Activated CD4-positive, alpha-beta memory T cell treated with anti-CD3 and anti-CD28 coated beads for 36 hours (primary cell): ENCODE results near the gene TANC1. TPM values are rescaled to one million over a fixed set of nuclear protein-coding genes. Genes with fewer than 3 reads are reported as not detected.
A peak's percentile ranks its signal among the peaks of the same experiment; 100 is the strongest.

Experiments used
- CTCF ChIA-PET: fragments of 350-600 bp; sonication (Branson Sonifier 250); formaldehyde crosslinking; loops from one replicate; lab custom pipeline; 2021; ENCODE audit warnings: antibody characterized with exemption, inconsistent platforms; lab: Charles Lee
- POLR2A ChIA-PET: fragments of 350-600 bp; sonication (Branson Sonifier 250); formaldehyde crosslinking; loops from one replicate; lab custom pipeline; 2021; ENCODE audit warnings: antibody characterized with exemption; lab: Charles Lee
- DNase-seq: peaks from one replicate; pipeline ENCODE4 v3.0.0-alpha.2; 2020
- H3K27ac Mint-ChIP-seq: one replicate; pipeline ENCODE4 v1.8.0; 2021; ENCODE audit warnings: mixed read lengths
- H3K27me3 Mint-ChIP-seq: one replicate; pipeline ENCODE4 v1.8.0; 2021; ENCODE audit warnings: mixed read lengths
- H3K36me3 Mint-ChIP-seq: one replicate; pipeline ENCODE4 v1.8.0; 2021; ENCODE audit warnings: mixed read lengths
- H3K4me1 Mint-ChIP-seq: one replicate; pipeline ENCODE4 v1.8.0; 2021; ENCODE audit warnings: low read depth, mixed read lengths
- H3K4me3 Mint-ChIP-seq: one replicate; pipeline ENCODE4 v1.8.0; 2021; ENCODE audit warnings: mild to moderate bottlenecking, mixed read lengths
- H3K9me3 Mint-ChIP-seq: one replicate; pipeline ENCODE4 v1.8.0; 2021; ENCODE audit warnings: mixed read lengths
- intact Hi-C: fragments of 100-400 bp; cut with micrococcal nuclease; formaldehyde crosslinking; loops from one replicate; pipeline ENCODE4 v1.15.1; 2023
- total RNA-seq, 2 experiments: library from RNA; stranded (reverse); gene quantifications; one replicate each; pipeline ENCODE4 v1.2.3, GENCODE V29; 2021

The TANC1 gene
- total RNA-seq, 2 experiments from 2014 or later = 0.63 to 0.86 TPM

DNA sequence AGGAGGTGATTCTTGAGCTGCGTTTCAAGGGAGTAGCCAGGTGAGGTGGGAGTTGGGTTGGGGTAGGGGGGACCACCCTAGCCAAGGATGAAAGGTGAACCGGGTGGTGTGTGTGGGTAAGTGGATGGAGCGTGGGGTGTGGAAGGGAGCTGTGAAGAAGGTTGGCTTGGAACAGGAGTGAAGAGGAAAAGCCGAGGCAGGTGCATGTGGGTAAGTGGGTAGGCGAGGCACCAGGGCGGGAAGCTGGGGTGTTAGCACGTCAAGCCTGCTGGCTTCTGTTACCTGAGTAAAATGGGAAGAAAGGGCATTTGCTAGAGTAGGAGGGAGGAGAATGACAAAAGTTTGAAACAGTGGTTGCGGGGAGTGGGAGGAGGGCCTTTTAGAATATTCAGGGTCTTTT lies 31.6 kb downstream of the TANC1 start:
- Mint-ChIP-seq H3K4me1 (peaks cover 3% of the 10 kb centered on the region), H3K9me3 (peaks cover 4% of the 10 kb centered on the region), H3K4me3 (no peak overlapping the region), H3K27ac (no peak overlapping the region), H3K27me3 (no peaks in the 10 kb centered on the region), H3K36me3 (no peaks in the 10 kb centered on the region)
- intact Hi-C loops = no loop called here
- CTCF ChIA-PET = no interaction called here
- POLR2A ChIA-PET = no interaction called here
- DNase-seq = no peak

DNA sequence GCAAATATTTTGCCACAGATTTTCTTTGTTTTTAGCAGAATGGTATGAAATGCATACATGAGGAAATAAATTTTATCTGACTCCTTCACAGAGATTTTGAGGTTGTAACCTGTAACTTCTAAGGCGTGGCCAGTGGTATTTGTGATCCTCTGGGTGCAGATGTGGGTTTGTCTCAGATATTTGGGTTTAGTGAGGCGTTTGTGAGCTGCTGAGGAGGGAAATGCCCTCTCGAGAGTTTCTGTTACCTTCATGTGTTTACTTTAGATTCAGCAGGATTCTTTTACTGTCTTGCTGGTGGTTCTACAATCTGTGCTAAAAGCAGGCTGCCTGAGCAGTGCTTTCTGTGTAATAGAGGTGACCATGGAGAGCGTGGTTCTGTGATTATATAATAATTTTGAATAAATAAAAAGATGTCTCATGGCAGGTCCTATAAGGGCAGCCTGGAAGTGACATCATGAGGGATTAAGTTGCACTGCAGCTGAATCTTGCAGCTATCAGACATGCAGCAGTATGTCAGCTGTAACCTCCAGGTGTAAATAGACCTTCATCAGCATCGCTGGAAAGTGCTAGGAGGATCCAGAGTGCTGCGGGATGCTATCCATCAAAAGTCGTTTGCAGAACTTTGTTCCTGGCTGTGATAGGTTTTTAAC lies 34.1 kb downstream of the TANC1 start:
- POLR2A ChIA-PET = no interaction called here
- CTCF ChIA-PET = no interaction called here
- Mint-ChIP-seq H3K4me1 (peaks cover 3% of the 10 kb centered on the region), H3K4me3 (no peak overlapping the region), H3K9me3 (peaks cover 4% of the 10 kb centered on the region), H3K27ac (no peak overlapping the region), H3K27me3 (no peaks in the 10 kb centered on the region), H3K36me3 (no peaks in the 10 kb centered on the region)
- intact Hi-C loops = no loop called here
- no peak for DNase-seq

DNA sequence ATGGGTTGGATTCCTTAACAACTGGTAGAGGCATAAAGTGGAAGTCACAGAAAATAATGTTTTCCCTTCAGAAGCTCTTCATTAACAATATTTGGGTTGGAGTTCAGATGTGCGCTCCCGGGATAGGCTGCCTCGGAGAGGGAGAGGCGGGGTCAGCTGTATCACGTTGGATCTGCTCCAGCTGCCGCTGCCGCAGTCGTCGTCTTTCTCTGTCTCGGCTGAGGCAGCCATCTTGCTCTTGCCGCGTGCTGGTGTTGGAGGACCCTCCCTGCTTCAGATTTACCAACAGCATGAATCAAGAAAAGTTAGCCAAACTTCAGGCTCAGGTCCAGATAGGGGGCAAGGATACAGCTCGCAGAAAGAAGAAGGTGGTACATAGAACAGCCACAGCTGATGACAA lies 35.1 kb downstream of the TANC1 start:
- no peaks in the 10 kb centered on the region for H3K27me3 Mint-ChIP-seq
- intact Hi-C loops = no loop called here
- CTCF ChIA-PET = no interaction called here
- peaks cover 4% of the 10 kb centered on the region for H3K9me3 Mint-ChIP-seq
- DNase-seq = no peak
- H3K4me1 Mint-ChIP-seq = peaks cover 3% of the 10 kb centered on the region
- H3K27ac Mint-ChIP-seq = no peak overlapping the region
- no peak overlapping the region for H3K4me3 Mint-ChIP-seq
- POLR2A ChIA-PET = no interaction called here
- no peaks in the 10 kb centered on the region for H3K36me3 Mint-ChIP-seq

DNA sequence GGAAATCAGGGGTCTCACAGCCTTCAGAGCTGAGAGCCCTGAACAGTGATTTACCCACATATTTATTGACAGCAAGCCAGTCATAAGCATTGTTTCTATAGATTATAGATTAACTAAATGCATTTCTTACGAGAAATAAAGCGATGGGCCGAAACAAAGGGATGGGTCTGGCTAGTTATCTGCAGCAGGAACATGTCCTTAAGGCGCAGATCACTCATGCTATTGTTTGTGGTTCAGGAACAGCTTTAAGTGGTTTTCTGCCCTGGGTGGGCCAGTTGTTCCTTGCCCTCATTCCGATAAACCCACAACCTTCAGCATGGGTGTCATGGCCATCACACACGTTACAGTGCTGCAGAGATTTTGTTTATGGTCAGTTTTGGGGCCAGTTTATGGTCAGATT lies 36.4 kb downstream of the TANC1 start:
- no peaks in the 10 kb centered on the region for H3K36me3 Mint-ChIP-seq
- H3K9me3 Mint-ChIP-seq = peaks cover 4% of the 10 kb centered on the region
- H3K4me1 Mint-ChIP-seq = no peaks in the 10 kb centered on the region
- CTCF ChIA-PET = no interaction called here
- no peak for DNase-seq
- POLR2A ChIA-PET = no interaction called here
- no peak overlapping the region for H3K4me3 Mint-ChIP-seq
- intact Hi-C loops = no loop called here
- peaks cover 5% of the 10 kb centered on the region for H3K27me3 Mint-ChIP-seq
- no peak overlapping the region for H3K27ac Mint-ChIP-seq

- ChIA-PET CTCF (no interaction called here), POLR2A (no interaction called here)
- H3K27ac Mint-ChIP-seq = no peak overlapping the region
- DNase-seq = no peak
- H3K4me3 Mint-ChIP-seq = no peak overlapping the region
- H3K27me3 Mint-ChIP-seq = peaks cover 5% of the 10 kb centered on the region
- H3K9me3 Mint-ChIP-seq = peaks cover 11% of the 10 kb centered on the region
- intact Hi-C loops = no loop called here
- H3K4me1 Mint-ChIP-seq = peaks cover 7% of the 10 kb centered on the region
- no peaks in the 10 kb centered on the region for H3K36me3 Mint-ChIP-seq
Observed at GRCh38 chr2:159009940-159010339, 41.5 kb downstream of the TANC1 start.

DNA sequence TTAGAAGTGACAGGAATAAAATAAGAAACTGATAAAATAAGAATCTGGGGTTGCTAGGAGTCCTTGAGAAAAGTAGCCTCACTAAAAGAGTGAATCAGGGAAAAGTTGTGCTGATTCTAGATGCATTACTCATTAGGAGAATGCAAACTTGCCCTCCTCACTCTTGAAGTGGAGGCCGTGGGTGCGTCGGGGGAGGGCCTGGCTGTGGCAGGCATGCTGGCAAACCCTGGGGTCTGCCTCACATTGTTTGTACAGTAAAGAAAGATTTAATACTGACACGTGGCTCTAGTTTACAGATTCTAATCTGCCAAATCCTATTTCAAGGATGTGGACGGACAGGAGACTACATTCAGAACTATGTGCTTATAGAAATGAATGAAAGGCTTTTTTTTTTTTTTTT lies 41.9 kb downstream of the TANC1 start:
- H3K27ac Mint-ChIP-seq = no peak overlapping the region
- peak; percentile 25 for DNase-seq
- no peaks in the 10 kb centered on the region for H3K36me3 Mint-ChIP-seq
- peaks cover 5% of the 10 kb centered on the region for H3K27me3 Mint-ChIP-seq
- ChIA-PET POLR2A (no interaction called here), CTCF (no interaction called here)
- H3K4me3 Mint-ChIP-seq = no peak overlapping the region
- H3K9me3 Mint-ChIP-seq = peaks cover 15% of the 10 kb centered on the region
- H3K4me1 Mint-ChIP-seq = peaks cover 7% of the 10 kb centered on the region
- intact Hi-C loops = no loop called here

- Mint-ChIP-seq H3K27me3 (peaks cover 5% of the 10 kb centered on the region), H3K4me1 (peaks cover 7% of the 10 kb centered on the region), H3K4me3 (no peak overlapping the region), H3K9me3 (peaks cover 21% of the 10 kb centered on the region), H3K27ac (no peak overlapping the region), H3K36me3 (peaks cover 4% of the 10 kb centered on the region)
- CTCF ChIA-PET = no interaction called here
- intact Hi-C loops = no loop called here
- POLR2A ChIA-PET = no interaction called here
- DNase-seq = no peak
Observed at GRCh38 chr2:159010963-159011362, 42.5 kb downstream of the TANC1 start.

GRCh38 chr2:159012142-159012541 lies 43.7 kb downstream of the TANC1 start:
- Mint-ChIP-seq H3K9me3 (peaks cover 30% of the 10 kb centered on the region), H3K4me1 (peaks cover 7% of the 10 kb centered on the region), H3K36me3 (peaks cover 7% of the 10 kb centered on the region), H3K27me3 (peaks cover 5% of the 10 kb centered on the region), H3K27ac (no peak overlapping the region), H3K4me3 (no peak overlapping the region)
- intact Hi-C loops = no loop called here
- ChIA-PET POLR2A (no interaction called here), CTCF (no interaction called here)
- DNase-seq = no peak

DNA sequence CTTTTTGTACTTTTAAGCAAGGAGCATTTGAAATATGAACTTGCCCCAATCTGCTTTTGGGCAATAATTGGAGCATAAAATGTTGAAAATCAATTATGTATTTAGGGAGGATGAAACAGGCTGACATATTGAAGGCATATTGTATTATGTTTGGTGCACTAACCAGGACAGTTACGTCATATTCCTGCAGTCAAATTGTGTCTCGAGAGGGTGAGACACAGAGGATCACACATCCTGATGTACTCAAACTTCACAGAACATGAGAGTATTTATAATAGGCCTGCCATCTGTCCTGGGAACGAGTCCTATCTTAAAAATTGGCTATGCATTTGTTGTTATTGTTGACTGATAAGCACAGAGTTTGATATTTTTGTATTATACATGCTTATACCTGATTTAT lies 44.7 kb downstream of the TANC1 start:
- peaks cover 7% of the 10 kb centered on the region for H3K4me1 Mint-ChIP-seq

DNA sequence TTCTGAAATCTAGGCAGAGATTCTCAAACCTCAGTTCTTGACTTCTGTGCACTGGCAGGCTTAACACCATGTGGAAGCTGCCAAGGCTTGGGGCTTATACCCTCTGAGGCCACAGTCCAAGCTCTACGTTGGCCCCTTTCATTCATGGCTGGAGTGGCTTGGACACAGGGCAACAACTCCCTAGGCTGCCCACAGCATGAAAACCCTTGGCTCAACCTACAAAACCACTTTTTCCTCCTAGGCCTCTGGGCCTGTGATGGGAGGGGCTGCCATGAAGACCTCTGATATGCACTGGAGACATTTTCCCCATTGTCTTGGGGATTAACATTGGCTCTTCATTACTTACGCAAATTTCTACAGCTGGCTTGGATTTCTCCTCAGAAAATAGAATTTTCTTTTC lies 46.7 kb downstream of the TANC1 start:
- POLR2A ChIA-PET = no interaction called here
- Mint-ChIP-seq H3K4me1 (peaks cover 5% of the 10 kb centered on the region), H3K9me3 (peaks cover 30% of the 10 kb centered on the region), H3K4me3 (no peak overlapping the region), H3K27me3 (no peaks in the 10 kb centered on the region), H3K27ac (no peak overlapping the region), H3K36me3 (peaks cover 7% of the 10 kb centered on the region)
- intact Hi-C loops = no loop called here
- DNase-seq = no peak
- CTCF ChIA-PET = no interaction called here

More for the DNA sequence above, 44.7 kb downstream of the TANC1 start:
- DNase-seq = no peak
- H3K27ac Mint-ChIP-seq = no peak overlapping the region
- H3K9me3 Mint-ChIP-seq = peaks cover 30% of the 10 kb centered on the region
- peaks cover 7% of the 10 kb centered on the region for H3K36me3 Mint-ChIP-seq
- H3K4me3 Mint-ChIP-seq = no peak overlapping the region
- ChIA-PET POLR2A (no interaction called here), CTCF (no interaction called here)
- intact Hi-C loops = no loop called here
- H3K27me3 Mint-ChIP-seq = peaks cover 5% of the 10 kb centered on the region

DNA sequence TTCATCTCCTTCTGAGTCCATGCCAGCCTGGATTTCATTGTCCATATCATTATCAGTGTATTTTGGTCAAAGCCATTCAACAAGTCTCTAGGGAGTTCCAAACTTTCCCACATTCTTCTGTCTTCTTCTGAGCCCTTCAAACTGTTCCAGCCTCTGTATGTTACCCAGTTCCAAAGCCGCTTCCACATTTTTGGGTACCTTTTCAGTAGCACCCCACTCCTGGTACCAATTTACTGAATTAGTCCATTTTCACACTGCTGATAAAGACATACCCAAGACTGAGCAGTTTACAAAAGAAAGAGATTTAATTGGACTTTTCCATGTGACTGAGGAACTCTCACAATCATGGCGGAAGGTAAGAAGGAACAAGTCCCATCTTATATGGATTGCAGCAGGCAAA lies 47.4 kb downstream of the TANC1 start:
- DNase-seq = no peak
- Mint-ChIP-seq H3K27me3 (no peaks in the 10 kb centered on the region), H3K9me3 (peaks cover 30% of the 10 kb centered on the region), H3K36me3 (peaks cover 7% of the 10 kb centered on the region), H3K4me1 (peaks cover under 1% of the 10 kb centered on the region), H3K27ac (no peak overlapping the region), H3K4me3 (no peak overlapping the region)
- intact Hi-C loops = no loop called here
- POLR2A ChIA-PET = no interaction called here
- CTCF ChIA-PET = no interaction called here

- H3K27me3 Mint-ChIP-seq = no peaks in the 10 kb centered on the region
- H3K9me3 Mint-ChIP-seq = peaks cover 30% of the 10 kb centered on the region
- no peaks in the 10 kb centered on the region for H3K4me1 Mint-ChIP-seq
- no peak overlapping the region for H3K4me3 Mint-ChIP-seq
- intact Hi-C loops = no loop called here
- H3K27ac Mint-ChIP-seq = no peak overlapping the region
- CTCF ChIA-PET = no interaction called here
- H3K36me3 Mint-ChIP-seq = peaks cover 7% of the 10 kb centered on the region
- DNase-seq = no peak
- POLR2A ChIA-PET = no interaction called here
Observed at GRCh38 chr2:159017837-159018236, 49.4 kb downstream of the TANC1 start.

DNA sequence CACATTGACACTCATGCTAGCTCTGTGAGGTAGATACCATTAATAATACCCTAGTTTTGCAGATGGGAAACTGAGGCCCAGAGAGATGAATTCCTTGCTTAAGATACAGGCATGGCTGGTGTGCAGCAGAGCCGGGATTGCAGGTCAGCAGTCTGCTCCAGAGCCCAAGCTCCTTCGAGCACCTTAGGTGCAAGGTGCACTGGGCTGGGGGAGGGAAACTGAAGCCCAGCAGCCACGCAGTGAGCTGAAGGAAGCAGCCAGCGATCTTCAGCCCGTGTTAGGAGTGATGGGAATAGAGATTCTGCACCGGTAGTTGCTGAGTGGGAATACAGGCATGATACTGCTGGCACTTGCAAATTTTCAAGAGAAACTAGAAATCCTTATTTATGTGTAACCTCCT lies 50.6 kb downstream of the TANC1 start:
- peaks cover 7% of the 10 kb centered on the region for H3K36me3 Mint-ChIP-seq
- POLR2A ChIA-PET = no interaction called here
- H3K27me3 Mint-ChIP-seq = peaks cover 1% of the 10 kb centered on the region
- H3K4me1 Mint-ChIP-seq = no peaks in the 10 kb centered on the region
- H3K9me3 Mint-ChIP-seq = peaks cover 28% of the 10 kb centered on the region
- no peak overlapping the region for H3K4me3 Mint-ChIP-seq
- DNase-seq = no peak
- CTCF ChIA-PET = no interaction called here
- intact Hi-C loops = no loop called here
- H3K27ac Mint-ChIP-seq = no peak overlapping the region
